Vagina (tissue), 2 donors: ENCODE results near the gene GGTLC1.
"Not testable (repeated sequence)": the region's sequence is repeated elsewhere in the genome, so short reads cannot be mapped to it uniquely, and the experiment has no call there.

Experiments used
- CTCF ChIP-seq, 3 experiments: fragments of 450-650 bp in 2 of 3; fragments of 200-600 bp in 1 of 3; sonication (generic) in 1 of 3; IDR thresholded peaks; one replicate each; pipeline ENCODE4 v1.5.1; 2017 to 2019; ENCODE audit warnings: antibody characterized with exemption in 3 of 3, mild to moderate bottlenecking in 2 of 3, moderate library complexity in 2 of 3
- POLR2A ChIP-seq, 2 donors: fragments of 450-650 bp; IDR thresholded peaks; one replicate each; pipeline ENCODE4 v1.6.1; 2017; ENCODE audit warnings: antibody characterized with exemption in 2 of 2, mild to moderate bottlenecking in 2 of 2, moderate library complexity in 2 of 2

- TF ChIP-seq CTCF, POLR2A (IDR thresholded peaks at IDR 0.05): not testable (repeated sequence)
Observed at GRCh38 chr20:23985790-23986225, 2.8 kb downstream of the GGTLC1 start.
